ENCODE measurements around the gene VSNL1.

GRCh38 chr2:17515652-17516051 is 24.8 kb upstream of the VSNL1 start:
- TF ChIP-seq EZH2phosphoT487 (IDR thresholded peaks at IDR 0.05; ENCODE audit: unreplicated experiment) (no peak), CTCF (conservative IDR thresholded peaks at IDR 0.05; ENCODE audit: low read depth in 2 of 2) (no peak), ZNF114 (CRISPR knock-in tag; IDR thresholded peaks at IDR 0.05) (no peak), POLR2AphosphoS5 (IDR thresholded peaks at IDR 0.05; ENCODE audit: low read depth) (no peak)

Data from GM23338 (cell line).